ENCODE measurements around the gene OR5AK2.

DNA sequence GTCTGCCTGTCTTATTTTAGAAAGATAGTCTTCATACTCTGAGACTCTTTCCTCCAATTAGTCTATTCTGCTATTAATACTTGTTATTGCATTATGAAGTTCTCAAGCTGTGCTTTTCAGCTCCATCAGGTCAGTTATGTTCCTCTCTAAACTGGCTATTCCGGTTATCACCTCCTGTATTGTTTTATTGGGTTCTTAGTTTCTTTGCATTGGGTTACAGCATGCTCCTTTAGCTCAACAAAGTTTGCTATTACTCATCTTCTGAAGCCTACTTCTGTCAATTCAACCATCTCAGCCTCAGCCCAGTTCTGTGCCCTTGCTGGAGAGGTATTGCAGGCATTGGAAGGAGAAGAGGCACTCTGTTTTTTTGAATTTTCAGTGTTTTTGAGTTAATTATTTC is 21.0 kb upstream of the OR5AK2 start:
- TF ChIP-seq POLR2A (IDR thresholded peaks at IDR 0.05) (no peak), CTCF (IDR thresholded peaks at IDR 0.05) (no peak), POLR2AphosphoS5 (IDR thresholded peaks at IDR 0.05) (no peak), EP300 (IDR thresholded peaks at IDR 0.05) (no peak)

Measured in sigmoid colon (tissue), 4 donors.